GM12891 (cell line): ENCODE results near the gene PDXDC1.
"Not testable (repeated sequence)": the region's sequence is repeated elsewhere in the genome, so short reads cannot be mapped to it uniquely, and the experiment has no call there.

Experiments
- DNase-seq: peaks from one replicate; pipeline ENCODE4 v3.0.0; 2011; ENCODE audit warnings: low spot score; ENCODE audit not compliant: insufficient read length
- FAIRE-seq: peaks from 2 replicates; lab custom pipeline; 2011; peaks lifted over from hg19 to GRCh38; lab: Jason Lieb, UNC
- PAX5 ChIP-seq: IDR thresholded peaks from 2 replicates; pipeline ENCODE4 v1.6.1; 2011; ENCODE audit warnings: low read length, moderate library complexity, mild to moderate bottlenecking; ENCODE audit not compliant: insufficient read depth, severe bottlenecking
- POLR2A ChIP-seq: IDR thresholded peaks from 2 replicates; pipeline ENCODE4 v1.6.1; 2011; ENCODE audit warnings: low read depth, low read length, control low read depth
- POLR2AphosphoS5 ChIP-seq: IDR thresholded peaks from 2 replicates; pipeline ENCODE4 v1.6.1; 2011; ENCODE audit warnings: low read depth, low read length, control low read depth
- POU2F2 ChIP-seq: IDR thresholded peaks from 2 replicates; pipeline ENCODE4 v1.6.1; 2011; ENCODE audit warnings: low read depth, mild to moderate bottlenecking, control low read depth, low read length, moderate library complexity
- SPI1 ChIP-seq: IDR thresholded peaks from 2 replicates; pipeline ENCODE4 v1.6.1; 2011; ENCODE audit warnings: low read depth, low read length, control low read depth
- TAF1 ChIP-seq: IDR thresholded peaks from 2 replicates; pipeline ENCODE4 v1.6.1; 2011; ENCODE audit warnings: low read depth, low read length, control low read depth

Gene PDXDC1

DNA sequence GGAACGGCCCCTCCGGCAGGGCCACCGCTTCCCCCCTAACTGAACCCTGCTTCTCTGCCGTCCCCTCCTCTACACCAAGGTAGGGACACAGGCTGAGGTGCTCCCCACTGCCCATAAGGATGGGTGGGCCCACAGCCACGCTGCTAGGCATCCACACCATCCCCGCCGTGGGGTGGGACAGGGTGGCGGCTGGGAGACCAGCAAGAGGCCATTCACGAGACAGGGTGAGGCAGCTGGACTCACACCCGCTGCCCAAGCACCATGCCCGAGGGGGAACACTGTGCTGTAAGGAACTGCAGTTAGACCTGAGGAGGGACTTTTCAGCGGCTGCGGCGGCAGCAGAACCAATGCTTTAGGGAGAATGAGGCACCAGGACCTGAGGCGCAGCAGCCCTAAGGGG, 166.8 kb downstream of the PDXDC1 start:
- DNase-seq (no peak), FAIRE-seq (no peak)
- TF ChIP-seq POU2F2: no peak
- no peak for TF ChIP-seq POLR2AphosphoS5
- TF ChIP-seq TAF1: no peak
- no peak for TF ChIP-seq PAX5
- TF ChIP-seq POLR2A: no peak
- no peak for TF ChIP-seq SPI1

DNA sequence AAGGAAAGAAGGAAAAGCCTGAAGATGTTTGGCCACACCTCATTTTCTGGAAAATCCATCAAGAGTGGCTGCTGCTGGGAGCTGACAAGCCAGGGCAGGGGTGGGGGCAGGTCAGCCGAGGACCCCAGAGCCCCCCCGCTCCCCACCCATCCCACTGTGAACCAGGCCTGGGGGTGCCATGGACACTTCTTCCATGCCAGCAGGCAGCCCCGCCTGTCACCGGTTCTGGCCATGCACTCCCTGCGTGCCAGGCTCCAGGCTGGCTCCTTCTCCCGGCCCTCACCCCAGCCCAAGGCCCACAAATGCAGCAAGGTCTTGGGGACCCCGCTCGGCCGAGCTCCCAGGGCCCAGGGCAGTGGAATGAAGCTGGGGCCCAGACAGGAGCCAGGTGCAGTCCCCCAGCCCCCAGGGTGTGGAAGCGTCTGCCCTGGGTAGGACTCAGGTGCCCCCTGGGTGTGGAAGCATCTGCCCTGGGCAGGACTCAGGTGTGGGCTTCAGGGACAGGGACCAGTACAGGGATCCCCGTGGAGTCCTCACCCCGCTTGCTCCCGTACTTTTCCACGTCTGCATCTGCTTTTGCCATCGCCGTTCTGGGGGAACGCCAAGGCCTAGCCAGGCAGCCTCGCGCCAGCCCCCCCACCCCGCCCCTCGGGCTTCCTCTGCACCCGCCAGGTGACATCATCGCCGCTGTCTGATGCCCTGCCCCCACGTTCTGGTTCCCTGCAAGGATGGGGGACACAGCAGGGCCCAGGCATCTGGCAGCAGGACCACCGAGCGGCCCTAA, 167.5 kb downstream of the PDXDC1 start:
- not testable (repeated sequence) for DNase-seq, FAIRE-seq

DNA sequence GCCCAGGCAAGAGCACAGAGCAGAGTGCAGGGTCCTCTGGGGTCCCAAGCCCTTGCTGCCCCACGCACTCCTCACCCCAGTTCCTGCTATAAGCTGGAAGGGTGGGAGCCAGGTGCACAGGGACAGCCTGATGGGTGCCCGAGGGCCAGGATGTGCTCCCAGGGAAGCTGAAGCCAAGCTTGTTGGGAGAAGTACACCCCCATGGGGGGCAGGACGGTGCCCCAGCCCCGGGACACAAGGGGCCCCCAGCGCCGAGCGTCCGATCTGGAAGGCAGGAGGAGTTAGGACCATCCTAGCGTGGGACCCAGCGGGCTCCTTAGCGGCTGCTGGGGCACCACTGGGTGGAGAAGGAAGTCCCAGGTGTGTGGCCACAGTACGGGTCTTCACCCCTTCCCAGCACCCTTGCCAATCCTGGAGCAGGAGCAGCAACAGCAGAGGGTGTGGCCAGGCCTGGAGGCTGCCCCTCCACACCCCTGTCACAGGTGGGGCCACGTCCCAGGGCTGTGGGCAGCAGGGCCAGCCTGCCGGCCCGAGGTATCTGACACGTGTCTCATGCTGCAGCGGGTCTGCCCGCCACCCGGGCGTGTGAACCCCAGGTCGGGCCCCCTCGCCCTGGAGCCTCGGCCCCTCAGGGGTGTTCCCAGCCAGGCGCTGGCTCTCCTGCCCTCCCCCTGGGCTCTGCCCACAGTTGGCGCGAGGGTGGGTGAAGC, 168.2 kb downstream of the PDXDC1 start:
- not testable (repeated sequence) for FAIRE-seq, DNase-seq

DNA sequence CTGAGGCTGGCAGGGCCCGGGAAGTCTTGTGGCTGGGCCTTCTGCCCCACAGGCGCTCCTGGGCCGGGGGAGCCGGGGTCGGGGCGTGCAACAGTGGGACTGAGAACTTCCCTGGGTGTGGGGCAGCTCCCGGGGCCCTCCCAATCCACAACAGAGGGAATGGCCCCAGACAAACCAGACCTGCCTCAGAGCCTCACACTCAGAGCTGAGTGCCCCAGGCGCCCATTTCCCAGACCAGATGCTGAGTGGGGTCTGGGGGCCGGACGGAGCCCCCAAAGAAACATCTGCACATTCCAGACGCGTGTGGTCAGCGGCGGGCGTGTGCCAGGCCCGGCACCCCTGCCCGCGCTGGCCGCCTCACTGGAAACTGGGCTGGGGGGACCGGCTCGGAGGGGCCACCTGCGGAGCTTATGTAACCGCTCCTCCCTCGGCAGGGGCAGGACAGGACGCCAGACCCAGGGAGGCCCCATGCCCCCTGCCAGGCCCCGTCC, 168.8 kb downstream of the PDXDC1 start:
- not testable (repeated sequence) for FAIRE-seq, DNase-seq

DNA sequence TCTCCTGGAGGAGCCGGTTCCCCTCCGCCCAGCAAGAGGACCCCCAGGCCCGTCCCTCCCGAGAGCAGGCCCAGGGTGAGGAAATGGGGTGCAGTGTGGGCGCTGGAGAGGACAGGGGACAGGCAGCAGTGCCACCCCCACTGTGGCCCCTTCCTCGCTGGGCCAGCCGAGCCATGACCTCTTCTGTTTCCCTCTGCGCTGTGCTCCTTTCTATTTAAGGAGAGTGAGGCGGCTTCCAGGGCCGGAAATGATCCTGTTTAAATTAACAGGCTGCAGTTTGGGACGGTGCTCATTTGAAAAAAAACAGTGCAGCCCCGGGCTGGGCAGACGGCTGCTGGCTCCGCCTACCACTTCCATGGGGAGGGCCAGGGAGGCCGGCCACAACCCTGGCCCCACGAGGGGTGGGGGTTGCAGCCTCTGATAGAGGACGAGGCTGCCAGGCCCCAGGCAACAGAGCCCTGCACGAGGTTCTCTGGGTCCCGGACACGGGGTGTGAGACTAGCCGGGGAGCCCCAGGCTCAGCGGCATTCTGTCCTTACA, 169.3 kb downstream of the PDXDC1 start:
- not testable (repeated sequence) for DNase-seq, FAIRE-seq

DNA sequence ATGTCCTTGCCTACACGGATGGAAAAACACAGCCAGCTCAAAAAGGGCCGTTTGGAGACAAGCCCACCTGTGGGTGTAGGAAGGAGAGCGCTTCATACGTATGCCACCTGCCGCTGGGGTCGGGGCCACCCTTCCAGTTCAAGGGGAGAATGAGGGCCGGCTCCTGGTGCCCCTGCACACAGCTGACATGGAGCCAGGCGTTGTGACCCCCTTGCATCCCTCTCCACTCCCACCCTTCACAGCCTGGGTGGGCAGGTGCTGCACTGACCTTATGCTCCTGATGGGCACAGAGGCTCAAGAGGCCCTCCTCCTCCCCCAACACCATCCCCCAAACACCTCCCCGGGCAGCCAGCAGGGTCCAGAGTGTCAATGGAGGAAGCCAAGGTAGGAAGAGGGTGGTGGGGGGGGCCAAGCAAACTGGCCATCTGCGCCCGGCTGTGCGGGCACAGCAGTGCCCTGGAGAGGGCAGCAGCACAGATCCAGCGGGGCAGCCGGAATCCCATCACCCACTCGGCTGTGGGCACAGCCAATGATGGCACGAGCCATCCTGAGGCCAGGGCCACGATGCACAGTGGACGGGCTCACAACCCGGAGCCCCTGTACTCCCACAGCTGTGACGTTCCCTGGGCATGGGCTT, 170.1 kb downstream of the PDXDC1 start:
- not testable (repeated sequence) for FAIRE-seq, DNase-seq

DNA sequence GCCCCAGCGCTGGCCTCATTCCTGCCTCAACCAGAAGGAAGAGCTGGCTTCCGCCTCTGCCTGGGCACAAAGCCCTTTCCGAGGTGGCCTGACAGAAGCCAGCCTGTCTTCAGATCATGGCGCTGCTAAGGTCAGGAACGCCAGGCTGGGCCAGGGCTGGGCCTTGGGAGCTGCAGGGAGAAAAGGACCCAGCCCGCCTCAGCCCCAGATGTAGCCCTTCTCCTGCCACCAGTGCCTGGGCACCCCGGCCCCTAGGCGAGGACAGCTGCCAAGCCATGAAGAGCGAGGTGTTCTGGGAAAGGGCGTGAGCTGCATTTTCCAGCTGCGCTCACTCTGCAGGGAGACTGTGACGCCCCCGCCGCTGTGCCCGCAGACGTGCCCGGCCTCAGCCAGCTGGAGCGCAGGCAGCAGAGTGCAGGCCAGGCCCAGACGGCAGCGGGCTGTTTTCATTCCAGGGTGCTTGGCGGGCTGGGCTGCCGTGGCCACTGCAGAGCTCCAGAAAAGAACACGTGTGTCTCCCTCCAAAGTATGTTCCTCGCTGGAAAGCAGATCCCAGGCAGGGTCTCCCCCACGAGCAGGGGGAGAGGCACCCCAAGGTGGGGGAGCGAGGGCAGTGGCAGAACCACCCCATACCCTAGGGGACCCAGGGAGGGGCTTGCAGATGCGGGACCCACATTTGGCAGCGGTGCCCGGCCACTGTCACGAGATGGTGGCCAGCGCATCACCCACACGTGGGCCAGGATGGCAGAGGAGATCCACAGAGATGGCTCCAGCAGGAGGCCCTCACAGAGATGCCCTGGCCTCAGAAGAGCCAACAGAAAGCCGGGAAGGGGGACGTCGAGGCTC, 170.8 kb downstream of the PDXDC1 start:
- FAIRE-seq, DNase-seq: not testable (repeated sequence)

DNA sequence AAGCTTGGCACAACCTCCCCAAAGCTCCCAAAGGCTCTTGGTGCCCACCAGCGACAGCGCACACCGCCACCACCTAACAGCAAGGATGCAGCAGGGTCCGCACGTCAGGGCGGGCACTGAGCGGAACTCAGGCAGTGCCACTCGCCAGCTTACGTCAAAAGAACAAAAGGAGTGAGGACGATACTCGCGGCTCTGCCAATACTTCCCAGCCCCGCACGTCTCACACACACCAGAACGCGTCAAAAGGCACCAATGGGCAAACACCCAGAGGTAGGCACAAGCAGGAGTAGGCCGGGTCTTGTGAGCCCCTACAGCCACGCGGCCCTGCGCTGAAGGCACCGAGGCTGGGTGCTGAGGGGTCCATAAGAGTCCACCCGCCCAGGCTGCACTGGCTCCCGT, 171.4 kb downstream of the PDXDC1 start:
- DNase-seq, FAIRE-seq: not testable (repeated sequence)

DNA sequence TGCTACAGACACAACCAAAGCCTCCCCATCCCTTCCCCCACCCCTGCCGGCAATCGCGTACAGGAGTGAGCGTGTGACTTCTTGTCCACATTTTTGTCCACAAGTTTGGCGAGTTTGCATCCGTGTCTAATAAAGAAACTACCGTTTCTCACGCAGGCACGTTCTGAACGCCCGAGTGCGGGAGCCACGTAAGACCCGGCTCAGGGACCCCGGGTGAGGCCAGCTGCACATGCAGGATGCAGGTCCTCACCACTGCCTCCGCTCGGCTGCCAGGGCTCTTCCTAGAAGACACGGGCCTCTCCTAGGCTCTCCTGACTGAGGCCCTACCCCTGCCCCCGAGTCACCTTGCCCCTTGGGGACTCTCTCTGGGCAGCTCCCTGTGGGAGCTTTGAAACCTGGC, 174.0 kb downstream of the PDXDC1 start:
- DNase-seq, FAIRE-seq: not testable (repeated sequence)

DNA sequence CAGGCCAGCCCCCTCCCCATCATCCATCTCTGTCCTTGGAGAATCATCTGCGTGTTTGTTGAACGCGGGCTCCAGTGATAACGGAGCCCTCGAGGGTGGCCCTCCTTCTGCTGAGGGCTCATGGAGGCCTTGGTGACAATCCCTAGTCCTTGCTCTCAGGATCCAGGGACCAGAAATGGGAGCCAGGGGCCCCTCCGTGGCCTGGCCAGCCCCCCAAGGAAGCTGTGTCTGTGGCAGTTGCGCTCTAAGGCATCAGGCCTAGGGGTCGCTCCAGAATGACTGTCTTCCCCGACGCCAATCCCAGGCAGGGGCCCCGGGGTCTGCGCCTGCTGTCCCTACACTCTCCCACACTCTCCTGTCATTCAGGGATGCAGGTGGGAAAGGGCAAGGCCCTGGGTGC, 174.4 kb downstream of the PDXDC1 start:
- not testable (repeated sequence) for DNase-seq, FAIRE-seq

DNA sequence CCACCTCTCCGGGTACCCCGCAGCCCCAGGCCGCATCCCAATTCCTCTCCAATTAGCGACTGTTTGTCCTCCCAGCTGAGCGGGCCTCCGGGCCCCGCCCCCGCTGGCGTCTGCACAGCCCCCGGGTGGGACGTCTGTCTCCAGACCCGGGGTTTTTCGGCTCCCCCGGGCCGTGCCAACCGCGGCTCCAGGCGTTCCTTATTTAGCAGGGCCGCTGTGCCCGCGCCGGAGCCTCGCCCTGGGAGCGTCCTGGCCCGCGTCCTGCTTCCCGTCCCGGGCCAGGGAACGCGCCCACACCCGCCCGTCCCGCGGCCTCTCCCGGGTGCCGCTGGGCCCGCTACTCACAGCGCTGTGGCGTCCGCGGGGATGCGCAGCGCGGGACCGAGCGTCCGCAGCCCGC, 179.2 kb downstream of the PDXDC1 start:
- not testable (repeated sequence) for FAIRE-seq

DNA sequence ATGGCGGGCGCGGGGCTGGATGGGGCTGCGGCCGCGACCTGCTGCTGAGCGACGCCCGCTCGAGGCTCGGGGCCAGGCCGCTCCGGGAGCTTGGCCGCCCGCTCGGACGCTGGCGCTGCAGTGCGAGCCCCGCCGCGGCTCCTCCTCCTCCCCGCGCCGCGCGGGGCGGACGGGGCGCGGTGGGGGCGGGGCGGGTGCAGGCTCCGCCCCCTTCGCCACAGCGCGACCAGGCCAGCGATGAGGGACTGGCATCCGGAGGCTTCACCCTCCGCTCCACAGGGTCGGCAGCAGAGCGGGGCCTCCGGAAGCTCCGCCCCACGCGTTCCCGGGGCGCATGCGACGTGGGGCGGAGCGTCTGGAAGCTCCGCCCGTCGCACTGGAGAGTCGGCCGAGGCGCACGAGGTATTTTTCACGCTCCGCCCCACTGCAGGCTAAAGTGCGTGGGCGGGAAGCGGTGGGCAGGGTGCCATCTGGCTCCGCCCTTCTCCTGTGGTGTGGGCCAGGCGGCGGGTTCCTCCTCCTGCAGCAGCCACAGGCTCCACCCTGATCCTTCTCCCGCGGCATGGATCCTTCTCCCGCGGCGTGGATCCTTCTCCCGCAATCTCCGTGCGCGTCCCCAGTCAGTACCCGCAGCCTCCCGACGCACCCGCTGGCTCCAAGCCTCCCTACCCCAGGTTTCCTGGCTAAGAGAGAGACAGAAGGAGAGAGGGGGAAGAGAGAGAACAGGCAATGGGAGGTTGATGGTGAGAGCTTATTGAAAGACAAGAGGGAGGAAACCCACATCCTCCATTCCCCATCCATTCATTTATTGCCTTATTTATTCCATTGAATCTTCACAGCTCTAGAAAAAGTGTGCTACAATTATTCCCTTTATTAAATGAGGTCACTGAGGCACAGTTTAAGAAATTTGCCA, 180.1 kb downstream of the PDXDC1 start:
- FAIRE-seq: not testable (repeated sequence)
- peak; percentile 83 for DNase-seq

More for the DNA sequence above, 179.2 kb downstream of the PDXDC1 start:
- DNase-seq: not testable (repeated sequence)

DNA sequence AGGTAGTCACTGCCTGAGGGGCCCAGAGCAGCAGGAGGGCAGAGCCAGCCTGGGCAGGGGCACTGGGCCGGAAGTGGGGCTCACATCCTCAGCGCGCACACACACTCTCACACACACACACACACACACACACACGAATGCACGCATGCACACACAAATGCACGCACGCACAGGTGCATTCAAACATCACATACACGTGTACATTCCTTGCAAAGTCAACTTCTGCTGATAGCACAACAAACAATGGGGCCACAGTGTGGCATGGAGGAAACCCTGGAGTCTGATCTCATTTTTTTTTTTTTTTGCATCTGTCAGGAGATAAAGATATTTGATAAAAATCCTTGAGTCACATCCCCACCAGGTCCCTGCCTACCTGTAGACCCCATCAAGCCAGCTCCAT, 182.8 kb downstream of the PDXDC1 start:
- not testable (repeated sequence) for FAIRE-seq, DNase-seq

DNA sequence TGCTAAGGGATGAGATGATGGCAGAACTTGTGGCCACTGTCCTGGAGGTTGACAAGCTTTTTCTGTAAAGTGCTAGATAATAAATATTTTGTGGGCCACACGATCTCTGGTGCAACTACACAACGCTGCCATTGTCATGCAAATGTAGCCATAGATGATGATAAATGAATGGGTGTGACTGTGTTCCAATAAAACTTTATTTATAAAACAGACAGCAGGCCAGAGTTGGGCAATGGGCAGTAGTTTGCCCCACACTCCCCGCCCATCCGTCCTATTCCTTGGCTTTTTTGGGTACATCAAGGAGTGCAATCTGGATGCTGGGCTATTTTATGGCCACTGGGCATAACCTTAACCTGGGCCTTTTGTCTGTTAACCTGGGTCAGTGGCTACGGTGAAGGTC, 184.8 kb downstream of the PDXDC1 start:
- FAIRE-seq, DNase-seq: not testable (repeated sequence)

DNA sequence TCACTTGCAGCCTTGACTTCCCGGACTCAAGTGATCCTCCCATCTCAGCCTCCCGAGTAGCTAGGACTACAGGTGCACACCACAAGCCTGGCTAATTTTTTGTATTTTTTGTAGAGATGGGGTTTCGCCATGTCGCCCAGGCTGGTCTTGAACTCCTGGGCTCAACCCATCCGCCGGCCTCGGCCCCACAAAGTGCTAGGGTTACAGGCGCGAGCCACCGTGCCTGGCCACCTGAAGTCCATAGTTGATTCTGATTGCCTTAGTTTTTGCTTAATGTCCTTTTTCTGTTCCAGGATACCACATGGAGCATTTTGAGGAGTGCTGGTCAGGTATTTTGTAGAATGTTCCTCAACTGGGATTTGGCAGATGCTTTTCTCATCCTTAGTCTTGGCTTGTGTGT, 185.7 kb downstream of the PDXDC1 start:
- FAIRE-seq, DNase-seq: not testable (repeated sequence)

DNA sequence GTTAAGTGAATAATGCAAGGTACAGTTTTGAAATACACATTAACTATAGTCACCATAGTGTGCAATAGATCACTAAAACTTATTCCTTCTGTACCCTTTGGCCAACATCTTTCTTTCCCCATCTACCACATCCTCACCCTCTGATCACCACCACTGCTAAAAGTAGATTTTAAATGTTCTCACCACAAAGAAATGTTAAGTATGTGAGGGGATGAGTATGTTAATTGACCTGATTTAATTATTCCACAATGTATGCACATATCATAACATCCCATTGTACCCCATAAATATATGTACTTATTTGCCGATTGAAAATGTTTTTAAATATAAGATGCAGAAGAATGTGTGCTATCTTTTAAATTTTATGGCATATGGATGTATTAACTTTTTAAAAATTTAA, 188.2 kb downstream of the PDXDC1 start:
- FAIRE-seq, DNase-seq: not testable (repeated sequence)
